GM18517 (cell line): Measurements from ENCODE around the gene GLB1L3.

Experiments
- ATAC-seq: cut with Tn5 transposase; IDR thresholded peaks from one replicate; pipeline ENCODE4 v1.9.1; 2021; ENCODE audit warnings: mild to moderate bottlenecking, moderate library complexity; ENCODE audit not compliant: unreplicated experiment

The GLB1L3 gene

GRCh38 chr11:134275534-134276395 is at the start of gene GLB1L3:
Gene GLB1L3, plus strand, starts transcription at chr11:134276379. Its CDS starts 362 bp downstream, at chr11:134276741.
- no peak for ATAC-seq

- ATAC-seq: no peak
These were observed 49.3 kb upstream of the GLB1L3 start for GRCh38 chr11:134226806-134227325.

GRCh38 chr11:134228625-134229024 is 47.6 kb upstream of the GLB1L3 start:
- ATAC-seq: peak; percentile 67

GRCh38 chr11:134229126-134229790 is 46.9 kb upstream of the GLB1L3 start:
- no peak for ATAC-seq

- no peak for ATAC-seq
These were observed 45.8 kb upstream of the GLB1L3 start for GRCh38 chr11:134230339-134230738.

GRCh38 chr11:134231958-134232659 is 44.1 kb upstream of the GLB1L3 start:
- ATAC-seq: no peak

- ATAC-seq: no peak
These were observed 42.4 kb upstream of the GLB1L3 start for GRCh38 chr11:134233729-134234179.

GRCh38 chr11:134235399-134235798 is 40.8 kb upstream of the GLB1L3 start:
- ATAC-seq: no peak

- ATAC-seq: no peak
These were observed 39.2 kb upstream of the GLB1L3 start for GRCh38 chr11:134236834-134237556.

- no peak for ATAC-seq
These were observed 38.6 kb upstream of the GLB1L3 start for GRCh38 chr11:134237557-134237922.

- no peak for ATAC-seq
These were observed 37.2 kb upstream of the GLB1L3 start for GRCh38 chr11:134238956-134239355.

- ATAC-seq: no peak
These were observed 35.6 kb upstream of the GLB1L3 start for GRCh38 chr11:134240592-134240991.

GRCh38 chr11:134242376-134242775 is 33.8 kb upstream of the GLB1L3 start:
- ATAC-seq: no peak

GRCh38 chr11:134243913-134244312 is 32.3 kb upstream of the GLB1L3 start:
- no peak for ATAC-seq

GRCh38 chr11:134244593-134244992 is 31.6 kb upstream of the GLB1L3 start:
- peak; percentile 66 for ATAC-seq

- no peak for ATAC-seq
These were observed 30.7 kb upstream of the GLB1L3 start for GRCh38 chr11:134245434-134245833.

- ATAC-seq: no peak
These were observed 30.1 kb upstream of the GLB1L3 start for GRCh38 chr11:134246100-134246499.

GRCh38 chr11:134246678-134247077 is 29.5 kb upstream of the GLB1L3 start:
- no peak for ATAC-seq

- ATAC-seq: no peak
These were observed 27.2 kb upstream of the GLB1L3 start for GRCh38 chr11:134248910-134249480.

- ATAC-seq: no peak
These were observed 25.9 kb upstream of the GLB1L3 start for GRCh38 chr11:134250246-134250645.
